Ammon's horn (tissue), 1 donor: Measurements from ENCODE around the gene MYH2.

Experiments
- DNase-seq: peaks from one replicate; pipeline ENCODE4 v3.0.0-alpha.2; 2016; ENCODE audit warnings: low spot score

The MYH2 gene

DNA sequence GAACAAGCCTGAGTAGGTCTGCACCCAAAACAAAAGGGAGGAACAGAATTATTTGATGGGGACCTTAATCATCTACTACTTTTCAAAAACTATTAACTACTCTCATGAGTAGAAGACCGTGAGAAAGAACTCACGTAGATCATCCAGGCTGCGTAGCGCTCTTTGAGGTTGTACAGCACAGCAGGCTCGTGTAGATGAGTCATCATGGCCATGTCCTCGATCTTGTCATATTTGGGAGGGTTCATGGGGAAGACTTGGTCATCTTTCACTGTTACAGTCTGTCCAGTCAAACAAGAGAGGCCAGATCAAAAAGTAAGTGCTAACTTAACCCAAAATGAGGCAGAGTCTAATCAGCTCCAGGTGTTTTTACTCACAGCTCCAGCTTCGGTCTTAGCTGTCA is 33.4 kb downstream of the MYH2 start:
- no peak for DNase-seq

GRCh38 chr17:10513299-10514067 is 36.0 kb downstream of the MYH2 start:
- DNase-seq: no peak

GRCh38 chr17:10512856-10513255 is 36.6 kb downstream of the MYH2 start:
- no peak for DNase-seq

GRCh38 chr17:10499950-10500349 is 49.5 kb downstream of the MYH2 start:
- no peak for DNase-seq

- no peak for DNase-seq
Observed at GRCh38 chr17:10492004-10492403, 57.5 kb downstream of the MYH2 start.

DNA sequence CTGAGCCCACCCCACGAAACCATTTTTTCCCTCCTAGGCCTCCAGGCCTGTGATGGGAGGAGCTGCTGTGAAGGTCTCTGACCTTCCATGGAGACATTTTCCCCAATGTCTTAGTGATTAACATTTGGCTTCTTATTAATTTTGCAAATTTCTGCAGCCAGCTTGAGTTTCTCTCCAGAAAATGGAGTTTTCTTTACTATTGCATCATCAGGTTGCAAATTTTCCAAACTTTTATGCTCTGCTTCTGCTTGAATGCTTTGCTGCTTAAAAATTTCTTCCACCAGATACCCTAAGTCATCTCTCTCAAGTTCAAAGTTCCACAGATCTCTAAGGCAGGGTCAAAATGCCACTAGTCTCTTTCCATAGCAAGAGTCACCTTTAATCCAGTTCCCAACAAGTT is 67.2 kb downstream of the MYH2 start:
- no peak for DNase-seq

GRCh38 chr17:10477701-10478100 is 71.8 kb downstream of the MYH2 start:
- no peak for DNase-seq

DNA sequence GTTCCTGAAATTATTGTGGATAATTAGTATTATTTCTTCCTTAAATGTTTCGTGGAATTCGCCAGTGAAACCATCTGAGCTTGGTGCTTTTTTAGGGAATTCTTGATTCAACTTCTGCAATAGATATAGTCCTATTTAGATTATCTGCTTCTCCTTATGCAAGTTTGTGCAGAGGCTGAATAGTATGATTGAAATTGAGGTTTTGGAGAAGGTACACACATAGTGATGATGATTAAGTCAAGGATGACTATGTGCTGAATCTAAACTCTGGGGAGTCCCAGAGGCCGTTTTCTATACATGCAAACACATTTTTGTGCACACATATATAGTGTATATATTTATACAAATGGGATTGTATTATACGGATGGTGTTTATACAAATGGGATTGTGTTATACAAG is 74.9 kb downstream of the MYH2 start:
- no peak for DNase-seq

- no peak for DNase-seq
Observed at GRCh38 chr17:10471858-10472257, 77.6 kb downstream of the MYH2 start.
